Fibroblast of skin of left biceps (primary cell): ENCODE measurements around the gene GAB3.
"Not testable (repeated sequence)": the region's sequence is repeated elsewhere in the genome, so short reads cannot be mapped to it uniquely, and the experiment has no call there.

ENCODE experiments used
- DNase-seq, 2 experiments: peaks; one replicate each; pipeline ENCODE4 v3.0.0-alpha.2; 2013; ENCODE audit warnings: low read depth in 2 of 2

Gene GAB3

GRCh38 chrX:154720067-154720466 is 30.8 kb downstream of the GAB3 start:
- no peak for DNase-seq

DNA sequence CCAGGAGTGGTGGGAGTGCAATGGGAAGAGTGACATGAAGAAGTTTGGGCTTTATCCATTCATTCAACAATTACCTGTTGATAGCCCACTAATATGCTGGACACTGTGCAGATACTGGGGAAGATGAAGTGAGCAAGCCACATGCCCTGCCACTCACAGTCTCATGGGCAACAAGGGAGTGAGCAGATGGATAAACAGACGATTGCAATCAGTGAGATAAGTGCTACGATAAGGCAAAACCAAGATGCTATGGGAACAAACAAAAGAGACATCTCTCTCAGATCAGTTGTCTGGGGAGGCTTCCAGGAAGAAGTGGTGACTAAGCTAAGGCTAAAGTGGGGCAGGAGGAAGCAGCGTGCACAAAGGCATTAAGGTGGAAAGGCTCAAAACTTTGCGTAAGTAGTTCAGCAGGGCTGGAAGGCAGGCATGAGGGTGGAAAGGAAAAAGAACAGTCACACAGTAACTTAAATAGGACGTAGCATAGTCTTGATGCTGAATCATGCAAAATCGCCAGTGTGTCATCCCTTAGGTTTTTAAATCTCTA is 31.7 kb downstream of the GAB3 start:
- DNase-seq = no peak

- no peak for DNase-seq
Observed at GRCh38 chrX:154718616-154719015, 32.3 kb downstream of the GAB3 start.

DNA sequence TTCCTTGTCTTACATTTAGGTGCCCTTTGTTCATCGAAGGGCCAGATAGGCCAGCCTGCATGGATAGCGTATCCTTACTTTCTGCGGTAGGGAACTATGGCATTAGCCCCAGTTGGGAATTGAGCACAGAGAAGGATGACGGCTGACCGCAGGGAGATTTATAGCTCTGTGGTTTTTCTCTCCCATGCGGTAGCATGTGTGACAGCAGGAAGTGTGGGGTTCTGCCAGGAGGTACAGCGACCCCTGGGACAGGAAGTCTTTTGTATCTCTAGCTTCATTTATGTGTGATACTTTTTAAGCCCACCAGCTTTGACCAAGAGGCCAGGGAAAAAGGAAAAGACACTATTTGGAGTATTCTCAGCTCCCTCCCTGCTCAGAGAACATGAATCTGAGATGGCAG is 33.1 kb downstream of the GAB3 start:
- no peak for DNase-seq

- DNase-seq = no peak
Observed at GRCh38 chrX:154715825-154716224, 35.1 kb downstream of the GAB3 start.

GRCh38 chrX:154714925-154715324 is 36.0 kb downstream of the GAB3 start:
- no peak for DNase-seq

DNA sequence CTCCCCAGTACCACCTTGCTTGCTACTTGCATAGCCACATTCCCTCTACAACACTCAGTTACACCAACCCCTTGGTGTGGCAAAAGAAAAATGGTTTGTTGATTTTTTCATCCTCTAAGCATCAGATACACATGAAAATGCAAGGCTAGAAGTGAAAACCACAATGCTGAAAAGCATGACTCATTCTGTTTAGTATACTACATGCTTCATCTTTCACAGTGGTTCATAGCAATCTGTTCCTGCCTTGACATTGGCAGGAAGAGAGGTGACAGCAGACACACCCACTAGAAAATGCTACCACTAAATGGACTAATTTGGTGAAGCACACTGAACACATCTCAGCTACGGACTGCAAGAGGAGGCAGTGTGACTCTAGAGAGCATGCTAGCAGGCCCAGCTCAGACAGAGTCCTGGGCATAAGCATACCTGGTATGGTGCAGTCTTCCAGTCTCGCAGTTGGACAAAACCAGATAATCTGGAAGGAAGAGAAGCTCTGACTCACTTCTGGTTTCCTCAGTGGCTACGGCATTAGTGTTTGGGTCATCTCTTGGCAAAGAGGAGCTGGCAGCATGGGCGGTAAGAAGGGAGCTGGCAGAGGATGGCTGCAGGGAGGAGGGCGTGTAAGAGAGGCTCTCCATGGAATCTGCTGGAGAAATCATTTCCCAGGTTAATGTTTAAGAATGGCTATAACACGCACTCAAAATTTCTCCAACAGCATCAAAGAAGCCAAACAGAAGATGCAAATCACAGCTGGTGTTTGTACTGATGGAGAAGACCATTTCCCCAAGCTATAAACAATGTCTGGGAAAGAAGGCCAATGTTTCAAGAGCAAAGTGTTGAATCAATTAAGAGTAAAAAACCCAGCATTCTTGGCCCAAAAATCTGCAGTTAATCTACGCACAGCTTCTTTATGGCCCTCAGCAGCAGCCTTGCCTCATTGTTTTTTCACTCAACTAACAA is 37.8 kb downstream of the GAB3 start:
- no peak for DNase-seq

DNA sequence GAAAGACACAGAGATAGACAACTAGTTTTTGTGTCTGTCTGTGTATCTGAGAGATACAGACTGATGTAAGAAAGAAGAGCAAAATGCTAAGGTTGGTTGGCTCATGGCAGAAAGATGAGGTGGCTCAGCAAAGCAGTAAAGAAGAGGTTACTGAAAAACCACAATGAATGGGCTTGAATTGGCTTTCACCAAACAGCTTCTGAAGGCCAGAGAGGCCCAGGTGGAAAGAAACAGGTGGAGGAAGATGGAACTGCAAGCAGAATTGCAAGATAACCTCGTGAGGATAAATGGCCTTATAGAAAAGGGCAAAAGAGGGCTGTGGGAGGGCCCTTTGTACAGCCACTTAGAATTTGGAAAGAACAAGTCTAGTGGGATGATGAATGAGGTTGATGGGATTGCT is 39.6 kb downstream of the GAB3 start:
- DNase-seq = no peak

DNA sequence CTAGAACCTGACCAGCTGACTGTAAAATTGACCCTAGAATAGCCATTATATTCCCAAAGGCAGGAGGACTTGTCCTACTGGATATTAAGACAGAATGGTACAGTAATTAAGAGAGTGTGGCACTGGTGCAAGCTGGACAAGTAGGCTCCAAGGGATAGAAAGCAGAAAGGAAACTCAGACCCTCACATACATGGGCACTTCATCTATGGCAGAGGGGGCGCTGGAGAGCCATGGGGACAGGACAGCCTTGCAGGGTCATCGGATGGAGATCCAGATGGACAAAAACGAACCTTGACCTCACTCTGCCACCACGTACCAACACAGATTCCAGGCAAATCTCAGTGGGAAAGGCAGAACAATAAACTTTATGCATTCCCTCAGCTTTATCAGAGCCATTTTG is 40.6 kb downstream of the GAB3 start:
- no peak for DNase-seq

GRCh38 chrX:154698630-154699248 is 52.1 kb downstream of the GAB3 start:
- no peak for DNase-seq

- DNase-seq = no peak
Observed at GRCh38 chrX:154696676-154697045, 54.2 kb downstream of the GAB3 start.

DNA sequence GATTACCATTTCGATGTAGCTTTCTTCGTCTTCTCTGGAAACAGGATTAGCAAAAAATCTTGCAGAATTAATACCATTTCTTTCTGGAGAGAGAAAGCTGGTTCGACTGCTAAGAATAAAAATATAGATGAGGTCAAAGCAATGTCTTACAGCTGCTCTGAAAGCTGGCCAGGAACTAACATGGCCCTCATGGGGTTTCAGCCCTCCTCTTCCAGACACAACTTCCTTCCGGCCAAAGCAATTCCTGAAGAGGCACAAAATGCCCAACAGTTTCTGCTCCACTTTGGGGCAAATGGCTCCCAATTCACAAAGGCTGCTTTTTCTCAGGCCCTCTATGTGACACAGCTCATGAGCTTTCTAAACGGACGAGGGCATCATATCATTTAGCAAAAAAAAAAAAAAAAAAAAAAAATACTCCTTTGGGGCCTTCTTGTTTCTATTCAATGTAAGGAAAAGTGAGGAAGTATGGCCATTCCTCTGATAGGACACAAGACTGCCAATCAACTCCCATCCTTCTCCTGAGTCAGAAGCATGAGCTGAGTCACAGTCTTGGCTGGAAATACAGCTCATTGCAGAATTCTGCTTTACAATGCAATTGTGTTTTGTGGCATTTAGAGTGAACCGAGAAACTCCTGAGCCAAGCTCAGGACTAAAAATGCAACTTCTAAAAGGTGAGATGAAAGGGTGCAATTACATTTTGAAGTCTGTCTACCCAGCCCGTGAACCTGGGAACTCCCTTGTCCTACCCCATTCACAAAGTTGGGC is 54.8 kb downstream of the GAB3 start:
- peak; percentile 47 to 59 for DNase-seq

- no peak for DNase-seq
Observed at GRCh38 chrX:154693394-154693793, 57.5 kb downstream of the GAB3 start.

- not testable (repeated sequence) for DNase-seq
Observed at GRCh38 chrX:154690438-154690837, 60.4 kb downstream of the GAB3 start.

DNA sequence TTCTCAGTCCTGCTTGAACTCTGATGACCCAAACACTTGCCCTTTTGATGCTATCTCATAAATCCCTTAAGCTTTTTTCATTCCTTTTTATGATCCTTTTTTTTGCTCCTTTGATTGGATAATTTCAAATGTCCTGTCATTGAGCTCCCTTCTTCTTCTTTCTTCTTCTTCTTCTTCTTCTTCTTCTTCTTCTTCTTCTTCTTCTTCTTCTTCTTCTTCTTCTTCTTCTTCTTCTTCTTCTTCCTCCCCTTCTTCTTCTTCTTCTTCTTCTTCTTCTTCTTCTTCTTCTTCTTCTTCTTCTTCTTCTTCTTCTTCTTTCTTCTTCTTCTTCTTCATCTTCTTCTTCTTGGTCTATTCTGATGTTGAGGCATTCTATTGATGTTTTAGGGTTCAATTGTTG is 78.8 kb downstream of the GAB3 start:
- not testable (repeated sequence) for DNase-seq

GRCh38 chrX:154670848-154671247 is 80.0 kb downstream of the GAB3 start:
- not testable (repeated sequence) for DNase-seq

GRCh38 chrX:154661899-154662298 is 89.0 kb downstream of the GAB3 start:
- no peak for DNase-seq

- no peak for DNase-seq
Observed at GRCh38 chrX:154661170-154661569, 89.7 kb downstream of the GAB3 start.

DNA sequence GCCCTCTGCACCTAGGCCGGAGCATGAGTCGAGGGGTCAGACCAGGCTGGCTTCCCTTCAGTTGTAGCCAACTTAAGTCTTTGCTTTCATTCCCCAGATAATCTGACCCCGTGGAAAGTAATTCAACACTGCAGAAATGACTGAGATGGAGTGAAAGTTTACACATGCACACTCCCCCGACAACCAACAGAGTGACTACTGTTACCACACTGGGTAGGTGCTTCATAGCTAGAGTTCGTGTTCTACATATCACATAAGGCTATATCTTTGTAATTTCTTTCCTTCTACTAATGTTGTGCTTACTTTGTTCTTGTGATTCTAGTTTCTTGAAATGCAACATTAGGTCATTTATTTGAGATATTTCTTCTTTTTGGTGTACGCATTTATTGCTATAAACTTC is 90.3 kb downstream of the GAB3 start:
- no peak for DNase-seq

DNA sequence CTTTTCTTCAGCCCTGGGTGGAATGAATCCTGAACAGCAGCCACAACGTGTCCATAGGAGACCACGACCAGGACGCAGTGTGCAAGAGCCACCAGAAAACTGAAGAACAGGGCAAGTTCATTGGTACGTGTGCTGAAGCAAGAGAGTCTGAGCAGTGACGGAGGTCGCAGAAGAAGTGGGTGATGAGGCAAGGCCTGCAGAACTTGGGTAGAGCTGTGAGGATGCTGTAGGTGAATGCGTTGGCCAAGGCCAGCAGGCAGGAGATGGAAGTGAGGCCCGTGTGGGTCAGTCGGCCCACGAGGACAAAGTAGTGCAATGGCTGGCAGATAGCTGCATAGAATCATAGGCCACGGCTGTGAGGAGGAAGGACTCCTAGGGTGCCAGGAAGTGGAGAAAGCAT is 91.9 kb downstream of the GAB3 start:
- DNase-seq = no peak

DNA sequence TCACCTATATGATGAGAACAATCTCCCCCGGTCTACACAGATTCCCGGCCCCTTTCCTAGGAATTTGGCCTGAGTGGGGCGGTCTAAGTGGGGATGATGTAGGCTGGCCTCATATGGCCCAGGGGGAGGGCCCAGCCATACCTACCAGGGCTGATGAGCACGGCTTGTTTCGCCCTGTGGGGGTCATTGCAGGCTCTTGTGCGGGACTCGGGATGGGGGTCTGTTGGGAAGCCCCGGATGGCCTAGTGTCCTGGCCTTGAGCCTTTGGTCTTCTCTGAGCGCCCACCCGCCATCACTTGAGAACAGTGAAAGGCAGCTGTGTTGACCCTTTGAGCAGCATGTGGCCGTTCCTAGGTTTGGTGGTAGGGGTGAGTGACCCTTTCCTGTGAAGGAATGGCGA is 92.7 kb downstream of the GAB3 start:
- DNase-seq = no peak

GRCh38 chrX:154657226-154657805 is 93.6 kb downstream of the GAB3 start:
- DNase-seq = no peak
